NCI-H526 treated with DMSO at 0.1 percent for 48 hours (cell line): ENCODE data around the gene ATP2C2.
A peak's percentile ranks its signal among the peaks of the same experiment; 100 is the strongest.

ENCODE experiments used
- DNase-seq: peaks from one replicate; lab custom pipeline; 2025; lab: John Stamatoyannopoulos, UW

Gene ATP2C2

GRCh38 chr16:84366208-84366607, 2.1 kb upstream of the ATP2C2 start:
- DNase-seq: no peak

GRCh38 chr16:84367297-84367680, 1.0 kb upstream of the ATP2C2 start:
- no peak for DNase-seq

GRCh38 chr16:84367750-84368307, 509 bp upstream of the ATP2C2 start:
- DNase-seq: peak; percentile 53

- no peak for DNase-seq
These were observed 767 bp downstream of the ATP2C2 start for GRCh38 chr16:84369105-84369504.

- peak; percentile 10 for DNase-seq
These were observed 1.7 kb downstream of the ATP2C2 start for GRCh38 chr16:84369938-84370627.

- no peak for DNase-seq
These were observed 2.6 kb downstream of the ATP2C2 start for GRCh38 chr16:84370723-84371552.

- DNase-seq: no peak
These were observed 3.2 kb downstream of the ATP2C2 start for GRCh38 chr16:84371553-84371865.

GRCh38 chr16:84373907-84374489, 5.7 kb downstream of the ATP2C2 start:
- DNase-seq: no peak

- no peak for DNase-seq
These were observed 9.8 kb downstream of the ATP2C2 start for GRCh38 chr16:84378099-84378498.

- DNase-seq: no peak
These were observed 10.2 kb downstream of the ATP2C2 start for GRCh38 chr16:84378567-84378966.

GRCh38 chr16:84379008-84379708, 10.8 kb downstream of the ATP2C2 start:
- DNase-seq: no peak

- peak; percentile 19 for DNase-seq
These were observed 11.5 kb downstream of the ATP2C2 start for GRCh38 chr16:84379709-84380362.

GRCh38 chr16:84380405-84380804, 12.1 kb downstream of the ATP2C2 start:
- no peak for DNase-seq

GRCh38 chr16:84382396-84382795, 14.1 kb downstream of the ATP2C2 start:
- no peak for DNase-seq

- DNase-seq: no peak
These were observed 14.8 kb downstream of the ATP2C2 start for GRCh38 chr16:84383106-84383505.

- no peak for DNase-seq
These were observed 17.7 kb downstream of the ATP2C2 start for GRCh38 chr16:84386047-84386446.

GRCh38 chr16:84387021-84387420, 18.7 kb downstream of the ATP2C2 start:
- DNase-seq: no peak

GRCh38 chr16:84390131-84390785, 21.9 kb downstream of the ATP2C2 start:
- no peak for DNase-seq

- DNase-seq: no peak
These were observed 23.1 kb downstream of the ATP2C2 start for GRCh38 chr16:84391151-84392030.

- no peak for DNase-seq
These were observed 23.7 kb downstream of the ATP2C2 start for GRCh38 chr16:84392031-84392360.
